Measurements from ENCODE around the gene SEC11A. TPM values are rescaled to one million over a fixed set of nuclear protein-coding genes. Genes with fewer than 3 reads are reported as not detected.
A peak's percentile ranks its signal among the peaks of the same experiment; 100 is the strongest.

Gene SEC11A
- total RNA-seq, 1 donor from 2014 or later, result 189 TPM

DNA sequence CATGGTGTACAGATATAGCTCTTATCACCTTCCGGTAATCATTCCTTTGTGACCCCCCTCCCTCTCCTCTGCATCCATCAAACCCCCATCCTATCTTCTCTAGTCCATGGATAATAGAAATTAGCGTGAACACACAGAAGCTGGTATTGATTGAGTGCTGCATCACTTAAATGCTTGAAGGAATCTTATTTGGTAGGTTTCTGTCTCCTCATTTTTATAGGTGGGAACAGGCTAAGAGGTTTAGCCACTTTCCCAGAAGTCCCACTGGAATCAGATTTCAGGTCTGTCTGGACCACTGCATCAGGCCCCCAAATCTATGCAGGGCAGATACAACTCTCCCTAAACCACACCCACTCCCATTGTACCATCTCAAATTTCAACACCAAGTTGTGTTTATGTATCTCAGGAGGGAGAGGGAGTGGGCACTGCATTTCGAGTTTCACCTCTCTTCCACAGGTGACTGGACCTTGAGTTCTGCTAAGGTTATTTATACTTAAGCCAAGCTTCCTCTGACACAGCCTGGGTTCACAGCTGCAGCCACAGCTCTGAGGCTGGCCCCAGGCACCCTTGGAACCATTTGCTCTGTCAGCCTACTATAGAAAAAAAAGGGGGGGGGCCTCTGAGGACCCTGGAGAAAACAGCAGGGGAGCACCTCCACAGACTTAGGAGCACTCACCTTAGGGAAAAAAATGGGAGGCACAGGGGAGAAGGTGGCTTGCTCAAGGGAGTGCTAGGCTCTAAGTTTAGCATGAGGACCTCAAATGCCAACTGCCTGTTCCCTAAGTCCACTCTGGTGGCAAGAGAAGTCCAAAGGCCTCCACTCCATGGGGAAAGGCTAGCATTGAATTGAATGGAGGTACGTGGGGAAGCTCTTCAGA, 55.8 kb downstream of the SEC11A start:
- no peak for DNase-seq (ENCODE audit: low spot score, unreplicated experiment)
- TF ChIP-seq, protein P1, sequence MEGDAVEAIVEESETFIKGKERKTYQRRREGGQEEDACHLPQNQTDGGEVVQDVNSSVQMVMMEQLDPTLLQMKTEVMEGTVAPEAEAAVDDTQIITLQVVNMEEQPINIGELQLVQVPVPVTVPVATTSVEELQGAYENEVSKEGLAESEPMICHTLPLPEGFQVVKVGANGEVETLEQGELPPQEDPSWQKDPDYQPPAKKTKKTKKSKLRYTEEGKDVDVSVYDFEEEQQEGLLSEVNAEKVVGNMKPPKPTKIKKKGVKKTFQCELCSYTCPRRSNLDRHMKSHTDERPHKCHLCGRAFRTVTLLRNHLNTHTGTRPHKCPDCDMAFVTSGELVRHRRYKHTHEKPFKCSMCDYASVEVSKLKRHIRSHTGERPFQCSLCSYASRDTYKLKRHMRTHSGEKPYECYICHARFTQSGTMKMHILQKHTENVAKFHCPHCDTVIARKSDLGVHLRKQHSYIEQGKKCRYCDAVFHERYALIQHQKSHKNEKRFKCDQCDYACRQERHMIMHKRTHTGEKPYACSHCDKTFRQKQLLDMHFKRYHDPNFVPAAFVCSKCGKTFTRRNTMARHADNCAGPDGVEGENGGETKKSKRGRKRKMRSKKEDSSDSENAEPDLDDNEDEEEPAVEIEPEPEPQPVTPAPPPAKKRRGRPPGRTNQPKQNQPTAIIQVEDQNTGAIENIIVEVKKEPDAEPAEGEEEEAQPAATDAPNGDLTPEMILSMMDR (IDR thresholded peaks at IDR 0.05; ENCODE audit: unreplicated experiment), result no peak
- H3K4me1 Mint-ChIP-seq (ENCODE audit: low read depth), result peaks cover 18% of the 10 kb centered on the region
- peak overlapping the region; percentile 20 for H3K27ac Mint-ChIP-seq
- H3K27me3 Mint-ChIP-seq, result peaks cover 12% of the 10 kb centered on the region
- no peaks in the 10 kb centered on the region for H3K9me3 Mint-ChIP-seq (ENCODE audit: low read depth)
- H3K4me3 Mint-ChIP-seq (ENCODE audit: low read depth), result no peak overlapping the region
- peaks cover 8% of the 10 kb centered on the region for H3K36me3 Mint-ChIP-seq (ENCODE audit: insufficient read depth)

DNA sequence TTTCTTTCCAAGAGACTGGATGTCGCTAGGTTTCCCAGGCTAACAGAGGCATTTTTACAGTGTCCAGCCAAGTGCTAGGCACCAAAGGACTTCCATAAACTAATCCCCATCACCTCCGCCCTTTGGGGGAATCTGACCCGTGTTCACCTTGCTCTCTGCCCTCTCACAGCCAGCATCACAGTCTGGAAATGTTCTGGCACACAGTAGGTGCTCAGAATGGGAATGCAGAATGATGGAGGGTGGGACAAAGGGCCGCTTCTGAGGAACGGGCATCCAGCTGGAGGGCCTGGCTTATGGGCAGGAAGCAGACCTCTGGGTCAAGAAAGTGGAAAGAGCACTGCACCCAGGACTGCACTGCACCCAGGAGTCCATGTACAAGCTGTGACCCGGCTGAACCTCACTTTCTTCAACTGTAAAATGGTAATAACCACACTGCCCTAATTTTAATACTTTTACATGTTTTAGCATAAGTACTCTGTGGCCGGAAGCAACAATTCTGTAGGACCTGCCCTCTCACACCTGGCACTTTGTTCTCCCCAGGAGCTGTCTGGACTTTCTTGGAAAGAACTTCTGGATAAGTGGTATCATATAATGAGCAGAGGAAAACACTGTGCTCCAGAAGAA, 57.0 kb downstream of the SEC11A start:
- Mint-ChIP-seq H3K9me3 (ENCODE audit: low read depth) (no peaks in the 10 kb centered on the region), H3K4me1 (ENCODE audit: low read depth) (peaks cover 21% of the 10 kb centered on the region), H3K36me3 (ENCODE audit: insufficient read depth) (peaks cover under 1% of the 10 kb centered on the region), H3K27me3 (peaks cover 14% of the 10 kb centered on the region), H3K27ac (peak overlapping the region; percentile 87), H3K4me3 (ENCODE audit: low read depth) (peak overlapping the region; percentile 67)
- DNase-seq (ENCODE audit: low spot score, unreplicated experiment), result no peak
- TF ChIP-seq, protein P1 (IDR thresholded peaks at IDR 0.05; ENCODE audit: unreplicated experiment), result no peak

DNA sequence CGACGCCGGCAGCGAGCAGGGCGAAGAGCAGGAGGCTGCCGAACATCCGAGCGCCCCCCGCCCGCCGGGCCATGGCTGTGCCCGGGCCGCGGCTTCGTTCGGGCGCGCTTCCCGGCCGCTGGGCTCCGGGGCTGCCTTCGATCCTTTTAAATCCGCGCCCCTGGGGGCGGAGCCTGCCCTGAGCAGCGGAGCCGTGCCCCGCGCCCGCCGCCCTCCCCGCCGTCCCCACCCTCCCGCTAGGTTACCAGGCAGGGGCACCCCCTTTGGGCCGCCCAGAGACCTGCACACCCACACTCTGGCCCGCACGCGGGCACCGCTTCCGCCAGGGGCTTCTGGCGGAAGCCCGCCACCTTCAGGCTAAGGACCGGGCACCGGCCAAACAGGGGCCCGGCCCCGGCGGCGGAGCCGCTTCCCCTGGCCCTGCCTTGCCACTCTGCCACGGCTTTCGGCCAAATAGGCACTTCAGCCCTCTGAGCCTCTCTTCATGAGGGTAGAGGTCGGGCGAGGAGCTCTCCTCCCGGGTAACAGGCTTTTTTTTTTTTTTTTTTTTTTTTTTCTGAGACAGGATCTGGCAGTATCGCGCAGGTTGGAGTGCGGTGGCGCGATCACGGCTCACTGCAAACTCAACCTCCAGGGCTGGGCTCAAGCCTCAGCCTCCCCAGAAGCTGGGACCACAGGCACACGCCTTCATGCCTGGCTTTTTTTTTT, 57.7 kb downstream of the SEC11A start, which contains the start of gene NMB:
NMB (minus strand) TSS at position 120 of the 708 bp plus-strand sequence; CDS start at position 73, 47 bp downstream.
- DNase-seq (ENCODE audit: low spot score, unreplicated experiment), result peak; percentile 84
- TF ChIP-seq, protein P1 (IDR thresholded peaks at IDR 0.05; ENCODE audit: unreplicated experiment), result peak; percentile 73
- peaks cover 1% of the 10 kb centered on the region for H3K36me3 Mint-ChIP-seq (ENCODE audit: insufficient read depth)
- H3K27me3 Mint-ChIP-seq, result peaks cover 14% of the 10 kb centered on the region
- H3K27ac Mint-ChIP-seq, result peak within 1 kb of the TSS; percentile 87
- no peaks in the 10 kb centered on the region for H3K9me3 Mint-ChIP-seq (ENCODE audit: low read depth)
- H3K4me1 Mint-ChIP-seq (ENCODE audit: low read depth), result peaks cover 27% of the 10 kb centered on the region
- H3K4me3 Mint-ChIP-seq (ENCODE audit: low read depth), result peak within 1 kb of the TSS; percentile 71

DNA sequence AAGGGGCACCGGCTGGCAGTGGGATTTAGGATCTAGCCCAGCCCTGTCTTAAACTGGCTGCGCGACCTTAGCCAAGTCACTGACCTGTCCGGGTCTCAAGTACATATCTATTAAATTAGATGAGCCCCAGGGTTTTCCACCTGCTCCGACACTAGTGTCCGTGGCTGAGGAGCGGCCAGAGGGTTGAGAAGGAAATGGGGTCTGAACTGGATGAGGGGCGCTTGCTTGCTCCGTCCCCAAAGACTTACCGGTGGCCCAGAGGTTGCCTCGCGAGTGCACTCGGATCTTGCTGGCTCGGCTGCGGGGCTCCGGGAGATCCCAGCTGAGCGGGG, 58.2 kb downstream of the SEC11A start:
- Mint-ChIP-seq H3K4me3 (ENCODE audit: low read depth) (peak overlapping the region; percentile 71), H3K27me3 (peaks cover 14% of the 10 kb centered on the region), H3K36me3 (ENCODE audit: insufficient read depth) (peaks cover 1% of the 10 kb centered on the region), H3K9me3 (ENCODE audit: low read depth) (no peaks in the 10 kb centered on the region), H3K4me1 (ENCODE audit: low read depth) (peaks cover 29% of the 10 kb centered on the region), H3K27ac (no peak overlapping the region)
- no peak for DNase-seq (ENCODE audit: low spot score, unreplicated experiment)
- TF ChIP-seq, protein P1 (IDR thresholded peaks at IDR 0.05; ENCODE audit: unreplicated experiment), result no peak

DNA sequence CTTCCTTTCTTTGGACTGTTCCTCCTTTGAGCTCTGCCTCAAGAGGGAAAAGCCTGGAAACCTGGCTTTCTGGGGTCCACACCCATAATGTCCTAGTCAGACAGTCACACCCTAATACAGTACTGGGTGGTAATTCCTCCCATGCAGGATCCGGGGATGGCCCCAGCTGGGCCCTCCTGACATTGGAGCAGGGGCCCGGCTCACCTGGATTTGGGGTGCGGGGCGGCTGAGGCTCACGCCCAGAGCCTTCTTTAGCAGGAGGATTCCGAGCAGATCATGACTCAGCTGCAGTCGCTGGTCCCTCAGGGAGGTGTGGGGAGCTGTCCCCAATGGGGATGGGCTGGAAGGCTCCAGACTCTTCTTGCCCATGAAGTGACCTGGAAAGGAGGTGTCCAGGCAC, 59.0 kb downstream of the SEC11A start:
- Mint-ChIP-seq H3K4me3 (ENCODE audit: low read depth) (peak overlapping the region; percentile 71), H3K36me3 (ENCODE audit: insufficient read depth) (peaks cover 5% of the 10 kb centered on the region)

More for the DNA sequence above, 59.0 kb downstream of the SEC11A start:
- peaks cover 14% of the 10 kb centered on the region for H3K27me3 Mint-ChIP-seq
- TF ChIP-seq, protein P1 (IDR thresholded peaks at IDR 0.05; ENCODE audit: unreplicated experiment), result no peak
- no peak for DNase-seq (ENCODE audit: low spot score, unreplicated experiment)
- peaks cover 32% of the 10 kb centered on the region for H3K4me1 Mint-ChIP-seq (ENCODE audit: low read depth)
- H3K27ac Mint-ChIP-seq, result no peak overlapping the region
- no peaks in the 10 kb centered on the region for H3K9me3 Mint-ChIP-seq (ENCODE audit: low read depth)

Data from progenitor cell of endocrine pancreas (in vitro differentiated cells).